ENCODE data around the gene CTF1.
"Not testable (repeated sequence)": the region's sequence is repeated elsewhere in the genome, so short reads cannot be mapped to it uniquely, and the experiment has no call there.

CTF1 gene

DNA sequence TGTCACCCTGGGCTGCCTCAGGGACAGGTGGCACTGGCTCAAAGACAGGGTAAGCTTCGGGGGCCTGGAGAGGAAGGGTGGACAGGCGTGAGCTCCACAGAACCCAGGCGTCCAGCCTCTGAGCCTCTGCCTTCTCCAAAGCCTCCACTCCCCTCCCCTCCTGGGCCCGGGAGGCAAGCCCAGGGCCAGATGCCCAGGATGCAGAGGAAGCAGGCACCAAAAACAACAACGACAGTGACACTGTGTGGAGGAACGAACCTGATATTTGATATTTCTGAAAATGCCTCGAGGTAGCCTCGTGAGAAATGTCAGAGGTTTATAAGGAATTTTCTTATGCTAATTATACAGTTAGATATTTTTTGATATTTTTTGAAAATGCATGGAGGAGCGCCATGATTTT, 8.5 kb upstream of the CTF1 start:
- no peak for DNase-seq

- no peak for DNase-seq
These were observed 7.4 kb upstream of the CTF1 start for GRCh38 chr16:30888856-30889499.

DNA sequence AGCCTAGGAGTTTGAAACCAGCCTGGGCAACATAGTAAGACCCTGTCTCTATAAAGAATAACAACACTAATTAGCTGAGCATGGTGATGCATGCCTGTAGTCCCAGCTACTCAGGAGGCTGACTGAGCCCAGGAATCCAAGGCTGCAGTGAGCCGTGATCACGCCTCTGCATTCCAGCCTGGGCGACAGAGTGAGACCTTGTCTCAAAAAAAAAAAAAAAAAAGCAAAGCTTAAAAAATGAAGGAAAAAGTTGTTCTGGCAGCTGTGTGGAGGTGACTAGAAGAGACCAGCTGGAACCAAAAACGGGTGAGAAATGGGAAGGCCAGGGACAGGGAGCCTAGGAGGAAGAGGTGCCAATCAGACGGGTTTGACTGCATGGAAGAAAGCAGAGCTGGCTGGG, 6.7 kb upstream of the CTF1 start:
- DNase-seq, result peak; percentile 15

DNA sequence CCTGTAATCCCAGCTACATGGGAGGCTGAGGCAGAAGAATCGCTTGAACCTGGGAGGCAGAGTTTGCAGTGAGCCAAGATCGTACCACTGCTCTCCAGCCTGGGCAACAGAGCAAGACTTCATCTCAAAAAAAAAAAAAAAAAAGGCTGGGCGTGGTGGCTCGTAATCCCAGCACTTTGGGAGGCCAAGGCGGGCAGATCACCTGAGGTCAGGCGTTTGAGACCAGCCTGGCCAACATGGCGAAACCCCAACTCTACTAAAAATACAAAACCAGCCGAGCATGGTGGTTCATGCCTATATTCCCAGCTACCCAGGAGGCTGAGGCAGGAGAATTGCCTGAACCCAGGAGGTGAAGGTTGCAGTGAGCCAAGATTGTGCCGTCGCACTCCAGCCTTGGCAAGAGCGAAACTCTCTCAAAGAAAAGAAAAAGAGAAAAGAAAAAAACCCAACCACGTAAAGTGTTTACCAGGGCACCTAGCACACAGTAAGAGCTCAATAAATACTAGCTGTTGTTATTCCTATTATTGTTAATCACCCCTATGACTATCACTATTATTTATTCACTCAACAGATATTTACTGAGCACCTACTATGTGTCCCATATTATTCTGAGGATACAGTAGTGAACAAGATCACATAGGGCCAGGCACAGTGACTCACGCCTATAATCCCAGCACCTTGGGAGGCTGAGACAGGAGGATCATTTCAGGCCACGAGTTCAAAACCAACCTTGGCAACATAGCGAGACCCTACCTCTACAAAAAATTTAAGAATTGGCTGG, 5.2 kb upstream of the CTF1 start:
- not testable (repeated sequence) for DNase-seq

GRCh38 chr16:30892670-30893416, 3.6 kb upstream of the CTF1 start:
- DNase-seq, result no peak

DNA sequence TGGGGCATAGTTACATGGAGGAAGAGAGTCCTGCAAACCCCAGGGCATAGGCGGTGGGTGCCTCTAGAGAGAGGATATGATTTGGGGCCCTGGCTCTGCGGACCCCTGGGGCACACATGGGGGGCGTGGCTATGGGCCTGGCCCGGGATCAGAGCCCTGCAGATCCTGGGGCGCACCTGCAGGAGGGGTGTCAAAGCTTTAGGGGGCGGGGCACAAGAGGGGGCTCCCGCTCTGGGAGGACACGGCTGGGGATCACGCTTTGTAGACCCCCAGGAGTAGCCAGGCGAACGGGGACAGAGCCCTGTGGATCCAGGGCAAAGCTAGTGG, 3.0 kb upstream of the CTF1 start:
- no peak for DNase-seq

DNA sequence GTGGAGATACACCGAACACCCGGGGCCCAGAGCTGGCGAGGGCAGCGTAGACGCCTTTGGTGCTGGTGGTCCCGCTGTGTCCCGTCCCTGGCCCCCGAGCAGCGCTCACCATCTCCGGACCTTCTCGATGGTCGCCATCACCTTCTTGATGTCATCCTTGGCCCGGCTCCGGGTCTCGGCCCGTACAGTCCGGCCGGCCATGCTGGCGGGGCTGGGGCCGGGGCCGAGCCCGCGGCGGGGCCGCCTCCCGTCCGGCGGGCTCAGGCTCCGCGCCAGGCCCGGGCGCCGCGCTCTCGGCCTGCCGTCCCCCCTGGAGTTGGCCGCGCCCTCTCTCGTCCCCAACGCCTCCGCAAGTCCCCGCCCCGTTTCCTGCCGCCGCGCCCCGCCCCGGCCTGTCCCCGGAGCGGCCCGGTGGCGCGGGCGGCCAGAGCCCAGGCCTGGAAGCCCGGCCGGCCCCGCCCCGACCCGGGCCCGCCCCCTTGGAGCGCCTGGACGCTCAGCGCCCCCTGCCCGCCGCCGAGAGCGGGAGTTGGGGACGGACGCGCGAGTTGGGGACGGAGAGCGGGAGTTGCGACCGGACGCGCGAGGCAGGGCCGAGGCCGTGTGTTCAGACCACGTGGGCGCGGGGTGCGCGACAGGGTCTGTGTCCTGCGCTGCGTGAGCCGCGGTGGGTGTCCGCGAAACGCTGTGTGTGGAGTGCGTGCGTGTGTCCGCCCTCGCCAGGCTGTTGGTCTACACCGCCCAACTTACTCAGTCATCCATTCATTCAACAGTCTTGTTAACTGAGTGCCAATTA, 2.5 kb upstream of the CTF1 start, which contains the start of gene BCL7C:
BCL7C (minus strand) TSS at position 334 of the 796 bp plus-strand sequence; CDS start at position 201, 133 bp downstream.
- peak; percentile 83 for DNase-seq

GRCh38 chr16:30894540-30895368, 1.7 kb upstream of the CTF1 start:
- DNase-seq, result no peak

GRCh38 chr16:30895627-30896260, 670 bp upstream of the CTF1 start:
- DNase-seq, result peak; percentile 77

GRCh38 chr16:30896889-30897733, 697 bp downstream of the CTF1 start:
- no peak for DNase-seq

DNA sequence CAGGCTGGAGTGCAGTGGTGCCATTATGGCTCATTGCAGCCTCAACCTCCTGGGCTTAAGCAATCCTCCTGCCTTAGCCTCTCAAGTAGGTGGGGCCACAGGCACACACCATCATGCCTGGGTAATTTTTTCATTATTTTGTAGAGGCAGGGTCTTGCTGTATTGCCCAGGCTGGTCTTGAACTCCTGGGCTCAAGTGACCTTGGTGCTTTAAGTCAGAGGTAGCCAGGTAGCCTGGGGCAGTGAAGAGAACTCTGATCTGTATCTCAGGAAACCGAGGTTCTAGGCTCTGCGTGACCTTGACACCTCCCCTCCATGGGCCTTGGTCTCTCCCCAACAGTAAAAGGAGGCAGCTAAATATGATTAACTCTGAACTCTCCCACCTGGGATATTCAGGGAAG, 3.4 kb downstream of the CTF1 start:
- DNase-seq, result no peak

- DNase-seq, result no peak
These were observed 4.2 kb downstream of the CTF1 start for GRCh38 chr16:30900588-30900987.

- DNase-seq, result no peak
These were observed 5.0 kb downstream of the CTF1 start for GRCh38 chr16:30901201-30902028.

- DNase-seq, result peak; percentile 85
These were observed 5.9 kb downstream of the CTF1 start for GRCh38 chr16:30902029-30902972.

- DNase-seq, result no peak
These were observed 6.6 kb downstream of the CTF1 start for GRCh38 chr16:30903002-30903401.

DNA sequence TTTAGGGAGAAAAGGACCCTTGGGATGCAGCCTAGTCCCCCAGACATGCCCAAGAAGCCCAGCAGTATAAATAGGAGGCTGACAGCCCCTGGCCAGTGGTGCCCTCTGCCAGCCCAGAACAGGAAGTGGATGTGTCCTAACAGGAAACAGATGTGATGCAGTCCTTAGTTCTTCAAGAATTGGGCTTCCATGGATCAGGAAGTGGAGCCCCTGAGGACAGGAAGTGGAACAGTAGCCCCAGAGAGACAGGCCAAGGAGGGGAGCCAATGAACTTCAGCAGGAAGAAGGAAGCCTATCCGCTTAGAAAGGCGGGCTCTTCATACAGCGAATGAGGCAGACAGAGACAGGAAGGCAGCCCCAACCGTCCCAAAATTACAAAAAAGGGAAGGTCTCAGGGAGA, 7.2 kb downstream of the CTF1 start:
- DNase-seq, result no peak

- DNase-seq, result no peak
These were observed 7.8 kb downstream of the CTF1 start for GRCh38 chr16:30904114-30904780.

Data from right kidney (tissue), 1 donor.